WERI-Rb-1 (cell line): ENCODE data around the gene GSE1.
A peak's percentile ranks its signal among the peaks of the same experiment; 100 is the strongest.

Source experiments
- DNase-seq: peaks from one replicate; pipeline ENCODE4 v3.0.0-alpha.2; 2020
- H3K27ac ChIP-seq: fragments of 250-450 bp; sonication (Bioruptor Pico); 2 replicates; pipeline ENCODE4 v1.5.1; 2020; ENCODE audit warnings: mild to moderate bottlenecking, moderate library complexity
- H3K27me3 ChIP-seq: fragments of 250-450 bp; sonication (Bioruptor Pico); 2 replicates; pipeline ENCODE4 v1.5.1; 2021; ENCODE audit warnings: mild to moderate bottlenecking, low read depth, moderate library complexity; ENCODE audit not compliant: insufficient read depth, severe bottlenecking
- H3K36me3 ChIP-seq: fragments of 250-450 bp; sonication (Bioruptor Pico); 2 replicates; pipeline ENCODE4 v1.5.1; 2020; ENCODE audit warnings: mild to moderate bottlenecking, moderate library complexity
- H3K4me3 ChIP-seq: 2 replicates; pipeline ENCODE4 v1.5.1; 2011; ENCODE audit warnings: low read depth, mild to moderate bottlenecking, control low read depth, low read length
- H3K9me3 ChIP-seq: fragments of 250-450 bp; sonication (Bioruptor Pico); 2 replicates; pipeline ENCODE4 v1.5.1; 2021; ENCODE audit warnings: mild to moderate bottlenecking, moderate library complexity; ENCODE audit not compliant: severe bottlenecking
- TF ChIP-seq, protein P1 (sequence below): IDR thresholded peaks from 2 replicates; pipeline ENCODE4 v1.5.1; 2011; ENCODE audit warnings: low read depth, mild to moderate bottlenecking, control low read depth, inconsistent platforms, low read length

Gene GSE1

DNA sequence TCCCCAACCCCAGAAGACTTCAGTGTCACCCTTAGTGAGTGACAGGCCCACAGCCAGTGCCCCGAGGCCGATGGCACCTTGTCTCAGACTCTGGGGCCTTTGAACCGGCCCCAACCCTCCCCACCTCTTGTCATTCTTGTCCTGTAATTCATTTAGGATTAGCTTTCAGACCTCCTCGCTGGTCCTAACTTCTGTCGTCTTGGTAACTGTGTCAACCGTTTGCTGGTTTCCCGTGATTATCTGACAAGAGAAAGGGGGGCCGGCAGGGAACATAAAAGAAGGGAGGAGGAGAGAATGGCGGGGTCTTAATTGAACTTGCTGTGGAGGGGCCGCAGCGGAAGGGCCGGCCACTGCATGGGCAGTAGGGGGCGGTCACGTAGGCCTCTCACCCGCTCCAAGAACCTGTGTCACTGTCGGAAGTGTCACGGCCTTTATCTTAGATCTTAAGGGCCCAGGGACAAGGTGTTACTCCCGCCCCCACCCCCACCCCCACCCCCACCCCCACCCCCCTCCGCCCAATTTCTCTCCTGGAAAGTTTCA, 46.5 kb upstream of the GSE1 start:
- TF ChIP-seq, protein P1, sequence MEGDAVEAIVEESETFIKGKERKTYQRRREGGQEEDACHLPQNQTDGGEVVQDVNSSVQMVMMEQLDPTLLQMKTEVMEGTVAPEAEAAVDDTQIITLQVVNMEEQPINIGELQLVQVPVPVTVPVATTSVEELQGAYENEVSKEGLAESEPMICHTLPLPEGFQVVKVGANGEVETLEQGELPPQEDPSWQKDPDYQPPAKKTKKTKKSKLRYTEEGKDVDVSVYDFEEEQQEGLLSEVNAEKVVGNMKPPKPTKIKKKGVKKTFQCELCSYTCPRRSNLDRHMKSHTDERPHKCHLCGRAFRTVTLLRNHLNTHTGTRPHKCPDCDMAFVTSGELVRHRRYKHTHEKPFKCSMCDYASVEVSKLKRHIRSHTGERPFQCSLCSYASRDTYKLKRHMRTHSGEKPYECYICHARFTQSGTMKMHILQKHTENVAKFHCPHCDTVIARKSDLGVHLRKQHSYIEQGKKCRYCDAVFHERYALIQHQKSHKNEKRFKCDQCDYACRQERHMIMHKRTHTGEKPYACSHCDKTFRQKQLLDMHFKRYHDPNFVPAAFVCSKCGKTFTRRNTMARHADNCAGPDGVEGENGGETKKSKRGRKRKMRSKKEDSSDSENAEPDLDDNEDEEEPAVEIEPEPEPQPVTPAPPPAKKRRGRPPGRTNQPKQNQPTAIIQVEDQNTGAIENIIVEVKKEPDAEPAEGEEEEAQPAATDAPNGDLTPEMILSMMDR = peak; percentile 46
- H3K36me3 ChIP-seq = no peaks in the 10 kb centered on the region
- no peaks in the 10 kb centered on the region for H3K27me3 ChIP-seq
- peak; percentile 47 for DNase-seq
- no peaks in the 10 kb centered on the region for H3K9me3 ChIP-seq
- no peak overlapping the region for H3K4me3 ChIP-seq
- H3K27ac ChIP-seq = peak overlapping the region; percentile 62

DNA sequence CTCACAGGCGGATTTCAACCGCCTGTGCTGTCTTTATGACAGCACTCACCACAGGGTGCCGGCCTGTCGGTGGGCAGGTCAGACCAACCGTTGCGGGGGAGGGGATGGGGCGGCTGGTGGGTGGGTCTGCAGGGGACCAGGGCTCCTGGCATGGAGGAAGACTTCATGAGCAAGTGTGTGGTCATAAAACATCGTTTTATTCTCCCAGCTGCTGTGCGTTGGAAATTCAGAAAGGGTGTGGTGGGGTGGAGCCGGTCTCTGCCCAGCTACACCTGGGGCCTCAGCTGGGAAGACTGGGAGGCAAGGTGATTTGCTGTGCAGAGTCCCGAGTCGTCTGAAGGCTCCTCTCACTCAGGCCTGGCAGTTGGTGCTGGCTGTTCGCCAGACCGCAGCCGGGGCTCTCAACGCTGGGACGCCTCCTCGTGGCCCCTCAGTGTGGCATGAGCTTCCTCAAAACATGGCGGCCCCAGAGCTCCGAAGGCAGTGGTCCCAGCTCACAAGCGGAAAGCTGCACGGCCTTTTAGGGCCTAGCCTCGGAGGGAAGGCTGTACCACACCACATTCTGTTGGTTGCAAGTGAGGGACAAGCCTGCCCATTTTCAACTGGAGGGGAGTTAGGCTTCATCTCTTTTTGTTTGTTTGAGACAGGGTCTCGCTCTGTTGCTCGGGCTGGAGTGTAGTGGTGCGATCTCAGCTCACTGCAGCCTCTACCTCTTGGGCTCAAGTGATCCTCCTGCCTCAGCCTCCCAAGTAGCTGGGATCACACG, 45.8 kb upstream of the GSE1 start:
- TF ChIP-seq, protein P1 = no peak
- no peaks in the 10 kb centered on the region for H3K27me3 ChIP-seq
- no peaks in the 10 kb centered on the region for H3K36me3 ChIP-seq
- no peak overlapping the region for H3K4me3 ChIP-seq
- DNase-seq = no peak
- no peaks in the 10 kb centered on the region for H3K9me3 ChIP-seq
- H3K27ac ChIP-seq = peak overlapping the region; percentile 47

DNA sequence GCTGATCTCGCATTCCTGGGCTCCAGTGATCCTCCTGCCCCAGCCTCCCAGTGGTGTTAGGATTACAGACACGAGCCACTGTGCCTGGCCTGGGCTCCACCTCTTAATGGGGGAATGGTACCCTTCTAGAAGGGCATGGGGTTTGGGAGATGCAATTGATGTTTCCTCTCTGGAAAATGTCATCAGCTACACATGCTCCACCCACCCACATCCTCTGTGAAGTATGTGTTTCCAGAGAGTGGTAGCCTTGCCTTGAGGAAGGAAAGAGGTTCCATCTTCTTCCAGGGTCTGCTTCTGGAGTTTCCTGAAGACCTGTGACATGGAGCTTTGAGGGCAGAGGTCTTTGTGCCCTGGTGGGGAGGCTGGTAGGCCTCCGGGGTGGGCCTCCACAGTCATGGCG, 45.2 kb upstream of the GSE1 start:
- TF ChIP-seq, protein P1 = no peak
- no peak overlapping the region for H3K4me3 ChIP-seq
- no peaks in the 10 kb centered on the region for H3K27me3 ChIP-seq
- no peak for DNase-seq
- no peak overlapping the region for H3K27ac ChIP-seq
- no peaks in the 10 kb centered on the region for H3K36me3 ChIP-seq
- no peaks in the 10 kb centered on the region for H3K9me3 ChIP-seq

DNA sequence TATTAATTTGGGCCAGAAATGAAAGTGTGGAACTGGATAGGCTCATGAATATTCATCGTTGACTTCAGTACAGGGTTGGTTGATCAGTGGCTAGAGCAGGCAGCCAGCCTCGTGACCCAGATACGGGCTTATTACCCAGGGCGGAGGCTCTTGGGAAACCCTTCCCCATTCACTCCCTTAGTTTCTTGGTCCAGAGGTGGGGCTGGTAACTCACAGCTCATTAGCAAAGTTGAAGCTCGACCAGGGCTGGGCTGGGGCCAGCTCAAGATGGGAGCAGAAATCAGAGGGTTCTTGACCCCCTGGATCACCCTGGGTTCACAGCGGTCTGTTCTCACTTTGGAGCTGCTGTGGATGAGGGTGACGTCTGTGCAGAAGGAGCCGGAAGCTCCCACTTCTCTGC, 44.6 kb upstream of the GSE1 start:
- DNase-seq = no peak
- Histone ChIP-seq H3K4me3 (no peak overlapping the region), H3K36me3 (no peaks in the 10 kb centered on the region), H3K27me3 (no peaks in the 10 kb centered on the region), H3K9me3 (no peaks in the 10 kb centered on the region), H3K27ac (no peak overlapping the region)
- TF ChIP-seq, protein P1 = no peak

DNA sequence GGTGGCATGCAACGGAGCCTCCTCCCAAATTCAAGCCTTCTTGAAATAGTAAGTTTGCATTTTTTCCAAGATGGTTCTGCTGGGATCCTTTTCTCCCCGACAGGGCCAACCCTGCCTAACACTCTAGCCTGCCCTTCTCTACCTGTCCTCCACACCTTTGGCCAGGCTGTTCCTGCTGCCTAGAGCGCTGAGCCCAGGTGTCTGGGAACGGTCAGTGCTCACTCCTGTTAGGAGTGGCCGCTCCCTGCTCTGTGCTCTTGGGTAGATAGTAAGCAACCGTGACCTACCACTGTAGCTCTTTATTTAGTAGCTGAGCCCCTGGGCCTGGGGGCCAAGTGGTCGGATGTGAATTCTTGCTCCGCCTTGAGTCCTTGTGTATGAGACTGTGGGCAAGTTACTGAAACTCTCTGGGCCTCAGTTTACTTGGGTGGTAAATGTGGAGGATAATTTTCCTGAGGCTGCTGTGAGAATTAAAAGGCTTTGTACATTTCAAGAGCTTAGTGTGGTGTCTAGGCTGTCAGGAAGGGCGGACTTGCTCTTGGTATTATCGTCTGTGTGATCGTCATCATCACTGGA, 44.0 kb upstream of the GSE1 start:
- H3K4me3 ChIP-seq = no peak overlapping the region
- DNase-seq = no peak
- H3K36me3 ChIP-seq = no peaks in the 10 kb centered on the region
- TF ChIP-seq, protein P1 = no peak
- no peak overlapping the region; the same call in 1 of the 2 replicates for H3K27ac ChIP-seq
- H3K27me3 ChIP-seq = no peaks in the 10 kb centered on the region
- H3K9me3 ChIP-seq = no peaks in the 10 kb centered on the region
